ENCODE measurements around the gene VAV2.
"Not testable (repeated sequence)": the region's sequence is repeated elsewhere in the genome, so short reads cannot be mapped to it uniquely, and the experiment has no call there.

The VAV2 gene

DNA sequence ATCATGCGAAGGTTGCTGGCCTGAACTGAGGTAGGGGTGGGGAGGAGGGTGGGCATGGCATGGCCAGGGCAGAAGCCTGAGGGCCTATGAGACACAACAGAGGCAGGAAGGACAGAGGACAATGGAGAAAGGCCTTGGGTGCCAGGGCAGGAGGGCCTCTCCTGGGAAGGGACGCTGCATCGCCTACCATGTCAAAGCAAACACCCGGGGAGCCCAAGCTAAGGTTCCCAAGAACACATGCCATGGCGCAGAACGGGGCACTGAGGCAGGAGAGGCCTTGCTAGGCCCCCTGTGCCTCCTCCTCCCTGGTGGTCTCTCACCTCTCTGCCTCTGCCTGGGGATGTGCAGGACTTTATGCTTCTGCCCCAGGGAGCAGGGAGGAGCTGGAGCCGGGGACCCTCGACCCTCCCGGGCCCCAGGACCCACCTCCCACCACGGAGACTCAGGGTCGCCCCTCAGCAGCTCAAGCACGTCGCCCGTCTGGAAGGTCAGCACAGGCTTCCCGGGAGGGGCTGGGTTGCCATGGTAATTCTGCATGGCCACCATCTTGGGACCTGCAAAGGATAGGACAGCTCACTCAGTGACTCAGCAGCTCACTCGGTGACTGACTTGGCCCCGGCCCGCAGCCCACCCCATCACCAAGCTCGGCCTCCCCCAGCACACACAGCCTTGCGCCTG, 213.6 kb downstream of the VAV2 start:
- no peak for DNase-seq

DNA sequence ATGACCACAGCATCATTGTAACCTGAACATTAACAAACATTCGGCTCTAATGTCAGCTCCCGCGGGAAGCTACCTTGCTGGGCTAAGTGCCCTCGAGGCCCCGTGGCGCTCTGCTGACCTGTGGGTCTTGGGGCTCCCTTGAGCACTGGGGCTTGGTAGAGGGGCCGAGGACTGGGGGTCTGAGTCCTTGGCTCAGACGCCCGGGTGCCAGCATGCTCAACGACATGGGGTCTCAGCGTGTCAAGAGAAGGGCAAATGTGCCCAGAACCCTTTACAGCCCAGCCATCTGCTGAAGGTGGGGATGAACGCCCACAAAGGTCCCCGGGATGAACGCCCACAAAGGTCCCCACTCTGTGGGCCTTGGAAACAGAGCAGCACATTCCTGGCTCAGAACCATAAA, 214.3 kb downstream of the VAV2 start:
- DNase-seq: no peak

DNA sequence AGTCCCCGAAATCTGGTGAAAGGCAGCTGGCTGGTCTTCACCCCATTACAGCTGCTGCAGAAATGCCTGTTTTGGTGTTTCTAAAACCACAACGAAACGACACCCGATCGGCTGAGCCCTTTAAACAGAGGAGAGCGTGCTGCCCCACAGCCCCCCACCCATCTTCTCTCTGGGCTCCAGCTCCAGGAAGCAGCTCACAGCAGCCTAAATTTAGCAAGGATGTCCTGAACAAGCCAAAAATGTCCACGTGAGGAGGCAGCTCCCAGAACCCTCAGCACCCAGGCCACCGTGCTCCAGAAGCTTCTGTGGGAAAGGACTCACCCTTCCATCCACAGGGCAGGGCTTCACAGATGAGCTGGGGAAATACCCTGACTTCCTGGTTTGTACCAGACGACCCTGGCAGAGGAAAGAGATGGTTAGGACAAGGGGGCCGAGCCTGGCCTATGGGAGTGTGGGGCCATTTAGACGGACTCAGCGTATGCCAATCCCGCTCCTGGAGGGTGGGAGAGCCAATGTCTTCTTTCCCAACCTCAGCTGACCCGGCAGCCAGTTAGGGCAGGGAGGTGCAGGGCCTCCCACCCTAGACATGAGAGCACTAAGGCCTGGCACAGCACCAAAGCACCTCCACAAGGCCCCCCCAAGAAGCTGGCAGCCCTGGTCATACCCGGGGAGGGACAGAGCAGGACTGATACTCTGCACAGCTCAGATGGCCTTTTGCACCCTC, 214.9 kb downstream of the VAV2 start:
- no peak for DNase-seq

DNA sequence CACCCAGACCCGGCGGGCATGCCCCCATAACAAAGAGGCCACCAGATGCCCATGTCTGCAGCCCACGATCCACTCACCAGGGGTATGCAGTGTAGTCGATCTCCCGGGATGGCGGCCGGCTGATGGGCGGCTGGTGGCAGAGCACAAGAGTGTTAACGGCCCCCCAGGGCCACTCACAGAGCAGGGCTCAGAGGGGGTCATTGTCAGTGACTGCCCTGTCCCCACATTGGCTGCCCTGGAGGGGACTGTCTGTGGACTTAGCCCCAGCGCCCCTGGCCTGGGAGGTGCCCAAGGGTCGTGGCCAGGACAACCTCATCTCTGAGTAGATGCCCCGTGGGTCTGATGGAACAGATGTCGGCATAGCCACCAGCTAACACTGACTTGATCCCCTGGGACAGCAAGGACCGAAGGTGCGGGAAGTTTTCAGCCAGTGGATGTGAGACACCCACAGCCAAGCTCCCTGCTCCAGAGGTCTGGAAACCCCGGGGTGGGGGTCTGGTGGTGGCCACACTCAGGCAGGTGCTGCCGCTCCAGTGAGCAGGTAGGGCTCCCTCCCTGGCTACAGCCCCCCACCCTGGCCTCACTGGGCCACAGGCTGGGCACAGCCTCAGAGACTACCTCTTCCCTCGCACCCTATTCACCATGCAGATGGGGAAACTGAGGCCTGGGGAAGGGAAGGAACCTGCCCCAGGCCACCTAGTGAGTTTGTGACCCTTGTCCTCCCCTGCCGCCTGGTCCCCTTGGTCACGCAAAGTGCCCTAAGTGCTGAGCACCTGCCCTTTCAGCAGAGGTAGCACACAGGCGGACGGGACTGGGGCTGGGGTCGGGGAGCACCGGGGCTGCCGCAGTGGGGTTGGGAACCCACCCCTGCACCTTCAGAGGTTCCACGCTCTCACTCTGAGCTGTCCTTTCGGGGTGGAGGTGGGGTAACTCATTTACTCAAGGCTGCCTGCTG, 215.9 kb downstream of the VAV2 start:
- no peak for DNase-seq

DNA sequence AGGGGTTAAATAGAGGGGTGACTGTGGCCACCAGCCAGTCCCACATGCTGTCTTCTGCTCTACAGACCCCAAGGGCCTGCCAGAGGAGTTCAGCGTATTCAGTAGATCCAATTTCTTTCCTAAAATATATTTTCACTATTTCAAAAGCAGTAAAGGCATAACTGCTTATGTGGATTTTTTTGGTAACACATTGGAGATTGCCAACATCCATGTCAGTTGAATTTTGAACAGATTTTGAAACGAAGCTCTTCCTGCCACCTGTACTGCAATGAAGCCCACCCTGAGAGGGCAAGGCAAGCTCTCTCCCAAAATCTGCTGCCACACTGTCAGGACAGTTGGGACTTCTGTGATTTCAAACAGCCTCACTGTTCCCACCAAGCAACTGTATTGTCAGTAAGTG, 216.8 kb downstream of the VAV2 start:
- DNase-seq: no peak

DNA sequence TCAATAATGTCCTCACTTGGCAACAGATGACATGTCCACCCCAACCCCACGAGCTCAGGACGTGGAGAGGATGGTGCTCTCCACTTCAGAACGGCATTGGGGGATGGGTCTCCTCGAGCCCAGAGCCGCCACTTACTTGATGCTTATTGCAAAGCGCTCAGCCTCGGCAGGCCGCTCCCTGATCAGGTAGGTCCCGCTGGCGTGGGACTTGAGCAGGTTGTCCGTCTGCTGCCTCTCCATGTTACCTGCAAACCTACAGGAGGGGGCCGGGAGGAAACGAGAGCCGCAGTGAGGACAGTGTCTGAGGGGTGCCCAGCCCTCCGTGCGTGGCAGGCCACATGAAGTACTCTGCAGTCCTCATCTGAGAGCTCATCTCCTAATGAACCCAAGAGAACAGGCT, 217.3 kb downstream of the VAV2 start:
- DNase-seq: no peak

DNA sequence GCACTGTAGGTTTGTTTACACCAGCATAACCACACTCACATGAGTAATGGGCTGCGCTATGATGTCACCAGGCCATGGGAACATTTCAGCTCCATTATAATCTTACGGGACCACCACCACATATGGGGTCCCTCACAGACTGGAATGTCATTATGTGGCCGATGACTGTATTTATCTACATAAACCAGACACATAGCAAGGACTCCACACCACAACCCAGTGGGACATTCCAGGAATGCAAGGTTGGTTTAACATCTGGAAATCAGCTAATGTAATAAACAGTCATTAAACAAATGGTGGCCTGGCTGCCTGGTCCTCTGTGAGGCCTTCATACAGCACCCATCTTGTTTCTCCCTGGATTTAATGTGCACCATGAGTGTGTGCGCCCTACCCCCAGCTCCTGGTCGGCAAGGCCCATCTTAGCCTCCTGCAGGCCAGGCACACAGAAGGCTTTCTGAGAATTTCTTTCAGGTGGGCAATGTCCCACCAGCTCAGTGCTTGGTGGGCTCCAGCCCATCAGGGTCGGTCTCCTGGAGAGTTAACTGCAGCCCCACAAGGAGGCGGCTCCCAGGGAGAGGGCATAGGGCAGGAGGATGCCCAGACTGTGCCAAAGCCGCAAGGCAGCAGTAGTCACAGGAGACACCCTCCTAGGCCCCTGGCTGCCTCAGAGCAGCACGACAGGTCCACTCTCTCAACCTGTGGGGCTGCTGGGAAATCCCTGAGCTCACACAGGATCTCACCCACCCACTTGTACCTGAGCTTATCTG, 218.1 kb downstream of the VAV2 start:
- peak; percentile 39 for DNase-seq

DNA sequence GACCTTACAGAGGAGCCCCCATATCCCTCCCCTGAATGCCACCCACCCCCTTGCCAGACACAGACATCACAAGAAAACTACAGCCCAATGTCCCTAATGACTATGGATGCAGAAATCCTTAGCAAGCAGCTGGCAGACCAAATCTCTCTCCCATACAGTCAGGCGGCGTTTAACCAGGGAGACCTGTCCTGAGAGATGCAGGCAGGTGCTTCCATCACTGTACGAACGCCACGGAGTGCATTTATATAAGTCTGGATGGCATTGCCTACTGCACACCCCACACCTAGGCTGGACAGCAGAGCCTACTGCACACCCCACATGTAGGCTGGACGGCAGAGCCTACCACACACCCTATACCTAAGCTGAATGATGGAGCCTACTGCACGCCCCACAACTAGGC, 219.5 kb downstream of the VAV2 start:
- no peak for DNase-seq

DNA sequence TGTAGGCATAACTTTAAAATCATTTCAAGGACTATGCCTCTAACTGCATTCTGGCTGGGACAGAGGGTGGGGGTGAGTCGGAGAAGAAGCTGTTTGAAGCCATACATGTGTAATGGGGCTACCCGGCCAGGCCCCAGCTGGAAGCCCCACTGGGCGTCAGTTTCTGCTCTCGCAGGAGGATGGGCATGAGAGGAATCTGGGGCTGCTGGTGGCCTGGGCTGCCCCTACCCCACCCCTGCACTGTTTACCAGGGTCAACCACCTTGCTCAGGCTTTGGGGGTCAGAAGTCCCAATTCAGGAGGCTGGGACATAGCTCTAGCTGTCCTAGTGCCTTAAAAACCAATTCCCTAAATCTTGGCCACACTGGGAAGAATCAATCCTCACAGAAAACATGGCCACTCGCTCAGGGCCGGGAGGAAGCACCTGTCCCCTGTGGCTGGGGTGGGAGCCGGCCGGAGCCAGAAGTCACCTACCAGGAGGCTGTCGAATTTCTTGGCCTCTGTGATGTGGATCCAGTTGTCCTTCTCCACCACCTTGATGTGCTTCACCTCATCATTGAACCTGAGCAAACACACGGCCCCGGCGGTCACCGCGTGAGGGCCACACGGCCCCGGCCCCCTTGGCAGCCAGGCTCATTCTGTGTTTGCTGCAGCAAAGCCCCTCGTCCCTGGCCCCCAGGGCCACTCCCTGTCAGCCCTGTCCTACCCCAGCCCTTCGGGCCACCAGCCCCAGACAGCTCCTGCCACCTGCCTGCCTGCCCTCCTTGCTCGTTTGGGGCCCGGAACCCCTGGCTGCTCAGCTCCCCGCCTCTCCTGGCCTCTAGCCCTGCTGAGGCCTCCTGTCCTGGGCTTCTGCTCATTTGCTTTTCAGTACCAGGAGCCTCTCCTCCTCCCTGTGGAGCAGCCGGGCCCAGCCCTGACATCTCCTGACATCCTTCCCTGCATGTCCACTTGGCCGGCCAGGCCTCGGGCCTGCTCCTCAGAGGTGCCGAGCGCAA, 220.3 kb downstream of the VAV2 start:
- no peak for DNase-seq

DNA sequence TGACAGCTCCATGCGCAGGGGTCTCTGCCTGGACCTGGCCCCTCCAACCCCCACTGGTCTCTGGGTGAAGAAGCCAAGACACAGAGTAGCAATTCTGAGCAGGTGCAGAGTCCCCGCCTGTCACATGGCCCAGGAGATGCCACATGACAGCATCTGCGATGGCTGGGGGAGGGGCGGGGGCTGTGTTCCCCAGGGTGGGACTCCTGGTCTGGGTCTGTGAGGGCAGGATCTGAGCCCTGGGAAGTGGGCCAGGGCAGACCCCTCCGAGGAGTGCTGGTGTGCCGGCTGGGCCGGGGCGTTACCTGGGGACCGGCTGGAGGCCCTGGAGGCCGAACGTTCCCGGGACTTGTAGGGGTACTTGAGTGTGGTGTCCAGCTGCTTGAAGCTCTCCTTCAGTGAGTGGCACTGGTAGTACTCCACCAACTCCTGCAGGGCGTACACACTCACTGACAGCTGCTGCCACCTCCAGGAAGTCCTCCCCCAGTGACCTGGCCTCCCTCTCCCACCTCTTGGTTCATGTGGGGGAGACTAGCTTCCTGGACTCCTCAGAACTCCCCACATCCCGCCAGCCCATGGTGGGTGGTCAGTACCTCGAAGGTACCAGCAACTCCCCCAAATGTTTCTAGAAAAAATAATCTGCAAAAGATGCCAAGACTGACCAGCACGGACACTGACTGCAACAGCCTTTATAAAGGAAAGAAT, 221.9 kb downstream of the VAV2 start:
- no peak for DNase-seq

DNA sequence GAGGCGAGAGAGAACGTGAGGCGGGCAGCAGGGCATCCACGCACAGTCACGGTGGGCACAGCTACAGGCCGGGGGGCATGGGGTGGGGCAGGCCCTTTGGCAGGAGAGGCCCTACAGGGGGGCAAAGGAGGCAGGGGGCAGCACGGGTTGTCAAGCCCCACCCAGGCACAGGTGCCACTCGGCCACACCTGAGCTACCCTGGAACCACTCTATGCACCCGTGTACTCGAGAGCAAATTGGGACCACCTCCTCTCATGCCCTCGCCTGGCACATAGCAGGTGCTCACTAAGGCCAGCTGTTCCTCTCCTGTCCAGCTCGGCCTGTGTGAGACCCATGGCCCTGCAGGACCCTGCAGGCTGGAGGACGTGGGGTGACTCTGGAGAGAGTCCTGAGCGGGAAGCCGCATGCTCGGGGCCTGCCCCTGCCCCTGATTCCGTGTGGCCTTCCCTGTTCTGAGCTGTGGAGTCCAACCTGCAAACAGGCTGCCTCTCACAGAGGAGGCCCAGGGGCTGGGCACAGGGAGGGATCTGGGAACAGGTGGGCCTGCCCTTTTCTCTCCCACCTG, 222.5 kb downstream of the VAV2 start:
- no peak for DNase-seq

DNA sequence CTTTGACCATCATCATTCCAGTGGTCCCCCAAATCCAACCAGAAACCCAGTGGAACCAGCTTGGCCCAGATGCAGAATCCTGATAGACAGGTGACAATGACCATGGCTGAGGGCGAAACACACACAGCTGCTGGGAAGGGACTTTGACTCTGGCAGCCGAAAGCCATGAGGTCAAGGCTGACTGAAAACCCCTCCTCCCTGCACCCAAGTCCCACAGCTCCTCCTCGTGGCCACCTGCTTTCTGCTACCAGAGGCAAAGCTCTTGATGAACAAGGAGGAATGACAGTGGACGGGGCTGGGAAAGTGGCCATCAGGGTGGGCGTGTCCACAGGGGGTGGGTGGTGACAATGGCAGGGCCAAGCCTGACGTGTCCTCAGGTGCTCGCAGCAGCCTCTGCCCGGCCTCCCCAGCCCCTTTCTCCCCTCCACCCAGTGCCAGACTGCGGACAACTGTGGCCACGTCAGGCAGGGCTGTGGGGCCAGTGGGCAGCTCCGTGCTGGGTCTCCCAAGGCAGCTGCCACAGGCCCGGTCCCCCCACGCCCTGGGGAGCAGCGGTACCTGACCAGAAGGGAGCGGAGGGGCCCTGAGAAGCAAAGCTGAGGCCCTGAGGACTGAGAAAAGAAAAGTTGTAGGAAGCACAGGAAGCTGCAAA, 223.1 kb downstream of the VAV2 start:
- no peak for DNase-seq

DNA sequence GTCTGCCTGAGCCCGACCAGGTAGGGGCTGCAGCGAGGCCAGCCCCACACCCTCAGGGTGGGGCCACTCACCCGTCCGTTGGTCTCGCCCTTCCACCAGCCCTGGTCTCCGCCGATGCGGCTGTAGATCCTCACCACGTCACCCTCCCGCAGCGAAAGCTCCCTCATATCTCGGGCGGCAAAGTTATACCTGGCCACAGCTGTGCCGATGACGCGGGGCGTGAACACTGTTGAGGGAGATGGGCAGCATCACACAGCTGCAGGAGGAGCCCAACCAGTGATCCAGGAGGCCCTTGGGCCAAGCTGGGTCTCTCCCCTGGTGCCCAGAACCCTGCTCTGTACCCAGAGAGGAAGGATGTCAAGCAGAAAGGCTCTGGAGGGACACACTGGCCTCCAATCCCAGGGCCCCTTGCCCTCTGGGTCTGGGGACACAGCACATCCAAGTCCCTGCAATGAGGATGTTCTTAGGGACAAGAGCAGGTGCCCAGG, 223.7 kb downstream of the VAV2 start:
- DNase-seq: no peak

DNA sequence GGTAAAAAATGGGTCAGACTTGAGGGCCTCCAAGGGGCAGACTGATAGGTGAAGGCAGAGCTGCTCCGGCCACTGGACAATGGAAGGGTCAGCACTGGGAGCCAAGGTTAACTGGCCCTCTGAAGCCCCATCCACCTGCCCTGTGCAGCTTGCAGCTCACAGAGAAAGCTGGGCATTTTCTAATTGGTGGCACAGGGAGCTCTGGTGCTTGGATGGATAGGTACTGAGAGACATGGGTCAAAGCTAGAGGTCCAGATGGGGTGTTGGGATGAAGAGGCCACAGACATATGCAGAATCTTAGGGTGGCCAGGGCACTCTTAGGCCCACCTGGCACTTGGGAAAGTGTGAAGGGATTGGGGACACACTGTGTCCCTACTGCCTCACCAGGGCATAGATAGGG, 224.5 kb downstream of the VAV2 start:
- no peak for DNase-seq

DNA sequence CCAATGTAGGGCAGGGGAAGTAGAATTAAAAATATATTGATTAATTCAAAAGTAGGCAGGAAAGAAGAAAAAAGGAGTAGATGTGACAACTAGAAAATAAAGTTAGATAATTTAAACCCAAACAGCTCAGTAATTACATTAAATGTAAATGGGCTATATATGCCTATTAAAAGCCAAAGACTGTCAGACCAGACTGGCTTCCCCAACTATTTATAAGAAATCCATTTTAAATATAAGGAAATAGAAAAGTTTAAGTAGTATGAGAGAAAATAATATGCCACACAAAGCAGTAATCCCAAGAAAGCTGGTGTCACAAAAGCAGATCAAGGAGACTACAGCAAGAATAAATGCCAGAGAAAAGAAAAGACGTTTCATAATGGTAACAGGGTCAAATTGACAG, 225.1 kb downstream of the VAV2 start:
- no peak for DNase-seq

DNA sequence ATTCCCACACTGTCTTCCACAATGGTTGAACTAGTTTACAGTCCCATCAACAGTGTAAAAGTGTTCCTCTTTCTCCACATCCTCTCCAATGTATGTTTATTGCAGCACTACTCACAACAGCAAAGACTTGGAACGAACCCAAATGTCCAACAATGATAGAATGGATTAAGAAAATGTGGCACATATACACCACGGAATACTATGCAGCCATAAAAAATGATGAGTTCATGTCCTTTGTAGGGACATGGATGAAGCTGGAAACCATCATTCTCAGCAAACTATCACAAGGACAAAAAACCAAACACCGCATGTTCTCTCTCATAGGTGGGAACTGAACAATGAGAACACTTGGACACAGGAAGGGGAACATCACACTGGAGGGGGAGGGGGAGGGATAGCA, 225.9 kb downstream of the VAV2 start:
- not testable (repeated sequence) for DNase-seq

DNA sequence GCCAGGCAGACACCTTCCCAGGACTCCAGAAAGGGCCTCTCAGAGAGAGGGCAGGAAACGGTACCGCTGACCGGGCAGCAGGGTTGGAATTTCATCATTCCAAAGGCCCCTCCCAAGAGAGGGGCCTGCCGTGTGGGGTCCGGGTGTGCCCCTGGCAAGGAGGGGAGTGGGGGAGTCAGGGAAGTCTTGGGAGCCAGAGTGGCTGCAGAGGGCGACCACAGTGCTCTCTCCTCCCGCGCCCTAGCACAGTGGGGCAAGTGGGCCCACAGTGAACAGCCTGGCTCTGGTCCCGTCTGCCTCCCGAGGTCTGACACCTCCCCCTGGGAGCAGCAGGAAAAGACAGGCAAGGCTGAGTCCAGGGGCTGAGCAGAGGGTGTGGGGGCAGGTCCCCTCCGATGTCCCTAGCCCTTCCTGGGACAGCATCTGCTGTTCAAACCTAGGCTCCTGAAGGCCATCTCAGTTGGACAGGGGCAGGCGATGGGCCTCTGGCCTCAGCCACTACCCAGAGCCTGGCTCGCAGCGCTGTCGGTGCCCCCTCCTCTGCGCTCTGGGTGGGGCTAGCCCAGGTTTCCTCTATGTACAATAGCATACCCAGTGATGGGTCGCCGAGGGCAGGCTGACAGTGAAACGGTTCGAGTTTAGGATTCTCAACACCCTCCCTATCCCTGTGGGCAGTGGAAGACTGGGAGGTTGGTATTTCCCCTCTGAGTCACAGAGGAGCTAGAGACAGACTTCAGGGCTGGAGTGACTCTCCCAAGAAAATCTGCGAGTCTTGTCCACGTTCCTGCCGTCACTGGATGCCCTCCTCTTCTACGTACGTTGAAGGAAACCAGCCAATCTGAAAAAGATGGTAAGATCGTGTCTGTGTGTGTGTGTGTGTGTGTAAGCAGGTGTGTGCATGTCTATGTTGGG, 228.6 kb downstream of the VAV2 start:
- DNase-seq: peak; percentile 56

DNA sequence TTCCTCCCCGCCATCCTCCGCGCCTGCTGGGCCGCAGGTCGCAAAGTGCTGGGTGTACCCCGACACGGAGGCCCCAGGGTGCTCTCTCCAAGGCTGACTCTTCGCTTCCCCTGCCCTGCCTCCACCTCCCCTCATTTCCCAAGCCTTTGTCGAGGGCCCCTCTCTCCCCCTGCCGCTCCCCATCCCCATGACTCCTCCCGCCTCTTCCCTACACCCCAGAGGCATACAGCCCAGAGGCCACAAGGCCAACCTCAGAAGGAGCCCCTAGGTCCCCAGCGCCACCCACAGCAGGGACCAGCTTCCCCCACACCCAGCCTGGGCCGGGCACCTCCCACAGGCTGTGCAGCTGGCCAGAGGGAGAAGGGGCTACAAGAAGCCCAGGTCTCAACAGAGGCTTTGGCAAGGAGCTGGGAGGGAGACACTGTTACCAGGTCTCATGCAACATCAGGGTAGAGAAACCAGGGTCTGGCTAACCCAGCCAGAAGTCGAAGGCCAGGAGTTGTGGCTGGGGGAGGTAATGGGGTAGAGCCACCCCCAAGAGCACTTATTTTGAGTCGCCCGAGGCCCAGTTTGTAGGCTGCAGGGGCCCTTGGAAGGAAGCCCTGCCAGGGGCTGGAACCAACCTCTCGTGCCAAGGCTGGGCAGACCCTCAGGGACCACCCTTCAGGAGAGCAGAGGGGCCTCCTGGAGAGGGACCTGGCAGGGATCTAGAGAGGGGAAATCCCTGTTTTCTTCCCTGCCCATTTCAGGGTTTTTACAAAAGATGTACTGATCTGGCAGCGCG, 229.4 kb downstream of the VAV2 start:
- DNase-seq: no peak

All from EL (cell line).